8988T (cell line): ENCODE results near the gene TNFSF4.
"Not testable (repeated sequence)": the region's sequence is repeated elsewhere in the genome, so short reads cannot be mapped to it uniquely, and the experiment has no call there.

ENCODE experiments used
- DNase-seq: peaks from one replicate; pipeline ENCODE4 v3.0.0; 2011

The TNFSF4 gene

GRCh38 chr1:173206816-173207568, at the start of gene TNFSF4:
TSS of gene TNFSF4 (minus strand) at chr1:173207331. CDS start at chr1:173207176, 155 bp downstream.
- DNase-seq: no peak

GRCh38 chr1:173255214-173255813, 48.2 kb upstream of the TNFSF4 start:
- no peak for DNase-seq

GRCh38 chr1:173253046-173253445, 45.9 kb upstream of the TNFSF4 start:
- no peak for DNase-seq

GRCh38 chr1:173249349-173249748, 42.2 kb upstream of the TNFSF4 start:
- DNase-seq: no peak

- no peak for DNase-seq
Measured at GRCh38 chr1:173248247-173248940, 41.3 kb upstream of the TNFSF4 start.

GRCh38 chr1:173245892-173246291, 38.8 kb upstream of the TNFSF4 start:
- DNase-seq: no peak

- no peak for DNase-seq
Measured at GRCh38 chr1:173243300-173243699, 36.2 kb upstream of the TNFSF4 start.

- DNase-seq: no peak
Measured at GRCh38 chr1:173241528-173242347, 34.6 kb upstream of the TNFSF4 start.

- no peak for DNase-seq
Measured at GRCh38 chr1:173240609-173241008, 33.5 kb upstream of the TNFSF4 start.

GRCh38 chr1:173239058-173239457, 31.9 kb upstream of the TNFSF4 start:
- DNase-seq: no peak

- no peak for DNase-seq
Measured at GRCh38 chr1:173234899-173235298, 27.8 kb upstream of the TNFSF4 start.

- DNase-seq: not testable (repeated sequence)
Measured at GRCh38 chr1:173234434-173234833, 27.3 kb upstream of the TNFSF4 start.

GRCh38 chr1:173229031-173229430, 21.9 kb upstream of the TNFSF4 start:
- not testable (repeated sequence) for DNase-seq

- DNase-seq: no peak
Measured at GRCh38 chr1:173224949-173225348, 17.8 kb upstream of the TNFSF4 start.

- no peak for DNase-seq
Measured at GRCh38 chr1:173224280-173224892, 17.3 kb upstream of the TNFSF4 start.

GRCh38 chr1:173223031-173223380, 15.9 kb upstream of the TNFSF4 start:
- no peak for DNase-seq

GRCh38 chr1:173222149-173223030, 15.3 kb upstream of the TNFSF4 start:
- no peak for DNase-seq

GRCh38 chr1:173220157-173220556, 13.0 kb upstream of the TNFSF4 start:
- no peak for DNase-seq

GRCh38 chr1:173213665-173214064, 6.5 kb upstream of the TNFSF4 start:
- no peak for DNase-seq

- no peak for DNase-seq
Measured at GRCh38 chr1:173212952-173213491, 5.9 kb upstream of the TNFSF4 start.

- no peak for DNase-seq
Measured at GRCh38 chr1:173210716-173211231, 3.6 kb upstream of the TNFSF4 start.
